ENCODE data around the gene ENKD1.

GRCh38 chr16:67666032-67666551, 458 bp downstream of the ENKD1 start:
- TF ChIP-seq CTCF (IDR thresholded peaks at IDR 0.05) (no peak), EZH2 (IDR thresholded peaks at IDR 0.05) (no peak)
